Suppressor macrophage (primary cell): ENCODE results near the gene CROCC2.

Experiments used
- DNase-seq, 4 experiments: peaks; one replicate each; pipeline ENCODE4 v3.0.0-alpha.2; 2020 to 2022

Gene CROCC2

DNA sequence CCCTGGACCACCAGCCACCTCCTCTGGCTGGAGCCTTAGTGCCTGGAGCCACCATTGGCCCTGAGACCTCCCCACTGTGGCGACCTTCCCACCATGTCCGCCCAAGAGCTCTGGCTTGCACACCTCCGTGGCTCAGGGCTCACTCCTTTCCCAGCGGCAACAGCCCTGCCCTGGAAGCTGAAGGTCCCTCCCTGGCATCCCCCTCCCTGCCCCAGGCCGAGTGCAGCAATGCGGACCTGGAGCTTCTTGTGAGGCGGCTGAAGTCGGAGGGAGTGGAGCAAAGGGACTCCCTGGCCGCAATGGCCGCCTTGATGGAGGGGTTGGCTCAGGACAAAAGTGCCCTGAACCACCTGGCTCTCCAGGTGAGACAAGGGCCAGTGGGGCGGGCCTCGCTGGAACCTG is 28.6 kb downstream of the CROCC2 start:
- DNase-seq, result no peak

DNA sequence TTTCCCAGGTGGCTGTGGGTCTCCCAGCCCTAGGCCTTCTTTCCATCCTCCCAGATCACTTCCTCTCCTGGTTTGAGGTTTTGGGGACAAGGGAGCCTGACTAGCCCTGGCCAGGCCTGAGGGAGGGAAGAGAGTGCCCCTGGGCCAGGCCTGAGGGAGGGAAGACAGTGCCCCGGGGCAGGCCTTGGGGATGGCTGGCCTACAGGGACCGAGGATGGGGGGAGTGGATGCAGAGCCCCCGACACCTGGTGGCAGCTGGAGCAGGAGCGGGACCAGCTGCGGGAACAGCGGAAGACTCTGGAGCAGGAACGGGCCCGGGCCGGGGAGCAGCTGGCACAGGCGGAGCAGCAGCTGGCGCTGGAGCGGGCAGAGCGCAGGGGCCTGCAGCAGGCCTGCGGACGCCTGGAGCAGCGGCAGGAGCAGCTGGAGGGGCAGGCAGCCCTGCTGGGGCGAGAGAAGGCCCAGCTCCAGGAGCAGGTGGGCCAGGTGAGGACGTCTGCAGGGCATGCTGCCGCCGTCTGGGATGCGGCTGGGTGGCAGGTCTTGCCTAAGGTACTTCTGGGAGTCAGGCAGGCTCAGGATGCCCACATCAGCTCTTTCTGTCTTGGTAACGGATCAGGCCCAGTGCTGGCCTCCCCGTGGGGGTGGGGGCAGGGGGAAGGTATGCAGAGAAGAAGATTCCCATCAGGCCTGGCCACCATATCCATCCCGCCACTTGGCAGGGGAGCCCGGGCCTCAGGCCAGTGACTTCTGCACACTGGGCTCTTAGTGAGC is 29.2 kb downstream of the CROCC2 start:
- no peak for DNase-seq

DNA sequence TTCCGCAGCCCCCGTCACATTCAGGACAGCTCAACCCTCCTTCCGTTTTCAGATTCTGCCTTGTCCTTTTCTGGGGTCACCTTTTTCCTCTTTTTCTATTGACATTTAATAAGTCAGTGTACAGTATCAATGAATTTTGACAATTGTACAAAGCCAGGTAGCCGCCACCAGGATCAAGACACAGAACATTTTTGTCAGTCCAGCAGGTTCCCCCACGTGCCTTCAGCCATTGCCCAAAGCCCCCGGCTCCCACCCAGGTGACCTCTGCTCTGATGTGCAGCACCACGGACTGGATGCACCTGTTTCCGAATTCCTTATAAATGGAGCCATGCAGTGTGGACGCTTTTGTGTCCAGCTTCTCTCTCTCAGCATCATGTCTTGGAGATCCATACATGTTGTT is 30.0 kb downstream of the CROCC2 start:
- DNase-seq, result no peak

DNA sequence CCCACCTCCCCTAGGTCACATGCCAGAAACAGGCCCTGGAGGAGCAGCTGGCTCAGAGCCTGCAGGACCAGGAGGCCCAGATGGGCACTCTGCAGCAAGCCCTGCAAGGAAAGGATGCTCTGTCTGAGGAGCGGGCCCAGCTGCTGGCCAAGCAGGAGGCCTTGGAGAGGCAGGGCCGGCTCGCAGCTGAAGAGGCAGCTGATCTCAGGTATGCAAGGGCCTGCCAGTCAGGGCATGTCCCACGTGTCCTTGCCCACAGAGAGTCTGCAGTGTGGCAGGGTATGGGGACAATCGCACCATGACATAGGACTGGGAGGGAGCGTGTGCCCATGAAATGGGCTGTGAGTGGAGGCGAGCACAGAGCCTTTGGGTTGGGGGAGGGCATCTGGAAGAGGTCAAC is 39.9 kb downstream of the CROCC2 start:
- DNase-seq, result no peak

DNA sequence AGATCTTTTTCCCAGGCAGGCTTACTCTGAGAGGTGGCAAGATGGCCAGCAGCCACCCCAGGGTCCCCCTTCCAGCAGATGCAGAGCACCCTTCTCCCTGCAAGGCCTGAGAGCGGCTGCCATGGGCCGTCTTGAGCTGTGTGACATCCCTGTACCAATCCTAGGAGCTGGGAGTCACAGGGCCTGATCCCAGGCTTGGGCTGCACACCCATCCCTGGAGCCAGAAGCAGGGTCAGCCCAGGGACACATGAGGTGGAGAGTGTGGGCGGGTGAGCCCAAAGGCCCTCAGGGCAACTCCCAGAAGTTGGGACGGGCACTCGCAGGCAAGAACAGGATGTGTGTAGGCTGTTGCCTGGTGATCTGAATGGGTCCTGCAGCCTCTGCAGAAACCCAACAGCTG is 40.5 kb downstream of the CROCC2 start:
- peak; percentile 79 to 92 (median 90) for DNase-seq

DNA sequence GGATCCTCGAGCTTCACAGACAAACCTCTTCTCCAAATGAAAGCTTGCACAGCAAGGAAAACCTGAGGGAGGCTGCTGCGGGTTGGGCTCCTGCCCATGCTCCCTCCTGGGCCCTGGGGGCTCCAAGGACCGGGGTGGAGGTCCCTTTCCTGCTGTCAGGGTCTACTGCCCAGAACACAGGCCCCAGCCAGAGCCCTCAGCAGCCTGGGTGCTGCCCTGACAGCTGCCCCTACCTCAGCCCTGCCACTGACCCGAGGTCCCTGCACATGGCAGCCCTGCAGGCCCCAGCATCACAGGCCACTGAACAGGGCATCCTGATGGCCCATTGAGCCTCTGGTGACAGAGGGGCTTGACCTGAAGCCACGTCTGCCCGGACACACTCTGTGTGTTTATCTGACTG is 41.0 kb downstream of the CROCC2 start:
- no peak for DNase-seq

DNA sequence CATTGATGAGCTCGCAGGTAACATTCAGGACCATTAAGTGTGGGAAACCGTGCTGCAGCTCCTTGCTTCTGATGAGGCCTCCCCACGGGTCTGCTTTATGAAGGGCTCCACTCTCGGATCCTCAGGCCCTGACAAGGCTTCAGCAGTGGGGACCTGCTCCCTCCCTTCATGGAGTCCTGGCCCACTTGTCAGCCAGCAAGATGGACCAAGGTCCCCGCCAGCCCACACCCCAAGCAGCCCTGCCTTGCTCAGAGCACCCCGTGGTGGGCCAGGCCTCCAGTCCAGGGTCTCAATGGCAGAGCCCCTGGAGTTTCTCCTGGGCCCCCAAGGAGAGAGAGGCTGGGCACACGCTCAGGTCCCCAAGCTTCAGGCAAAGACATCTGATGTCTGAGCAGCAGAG is 41.5 kb downstream of the CROCC2 start:
- DNase-seq, result no peak

DNA sequence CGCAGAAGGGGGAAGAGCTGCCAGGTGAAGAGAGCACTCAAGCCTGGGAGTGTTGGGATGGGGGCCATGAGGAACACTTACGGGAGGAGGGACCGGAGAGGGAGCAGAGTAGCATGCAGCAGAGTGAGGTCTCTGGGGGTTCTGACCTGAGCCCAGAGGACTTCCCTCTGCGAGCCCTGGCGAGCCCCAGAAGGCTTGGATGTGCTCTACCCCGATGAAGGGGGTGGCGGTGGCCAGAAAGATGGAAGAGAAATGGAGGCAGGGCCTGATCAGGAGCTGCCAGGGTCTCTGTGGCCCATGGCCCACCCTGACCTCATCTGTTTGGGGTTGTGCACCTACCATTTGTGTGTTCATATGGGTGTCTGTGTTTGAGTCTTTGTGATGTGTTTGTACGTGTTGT is 42.0 kb downstream of the CROCC2 start:
- DNase-seq, result no peak

DNA sequence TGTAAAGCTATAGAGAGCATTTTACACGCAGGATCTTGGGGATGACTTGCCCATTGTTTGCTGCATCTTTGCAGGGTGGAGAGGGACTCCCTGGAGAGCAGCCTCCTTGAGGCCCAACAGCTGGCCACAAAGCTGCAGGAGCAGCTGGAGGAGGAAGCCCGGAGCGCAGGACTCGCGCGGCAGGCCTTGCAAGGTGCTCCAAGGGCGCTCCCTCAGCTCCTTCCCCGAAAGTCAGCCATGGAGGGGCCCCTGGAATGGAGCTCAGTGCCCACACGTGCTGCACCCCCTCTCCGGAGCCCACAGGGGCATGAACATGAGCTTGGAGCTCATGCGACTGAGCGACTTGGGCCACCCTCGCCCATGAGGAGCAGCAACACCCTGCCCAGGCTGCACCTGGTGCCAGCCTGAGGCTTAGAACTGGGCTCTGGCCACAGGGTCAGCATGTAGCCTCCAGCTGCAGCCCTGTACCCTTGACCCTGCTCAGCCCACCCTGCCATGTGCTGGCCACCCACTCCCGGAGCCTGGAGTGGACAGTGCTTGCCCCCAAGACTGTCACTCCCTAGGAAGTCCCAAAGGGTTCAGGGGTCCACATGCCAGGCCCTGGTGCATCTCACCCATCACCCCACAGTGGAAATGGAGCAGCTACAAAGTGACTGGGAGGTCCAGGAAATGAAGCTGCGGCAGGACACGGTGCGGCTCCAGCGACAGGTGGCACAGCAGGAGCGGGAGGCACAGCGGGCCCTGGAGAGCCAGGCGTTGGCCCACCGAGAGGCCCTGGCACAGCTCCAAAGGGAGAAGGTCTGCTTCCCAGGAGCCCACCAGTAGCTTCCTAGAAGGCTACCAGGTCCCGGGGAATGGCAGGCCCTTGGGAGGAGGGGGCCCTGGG is 43.0 kb downstream of the CROCC2 start:
- no peak for DNase-seq

DNA sequence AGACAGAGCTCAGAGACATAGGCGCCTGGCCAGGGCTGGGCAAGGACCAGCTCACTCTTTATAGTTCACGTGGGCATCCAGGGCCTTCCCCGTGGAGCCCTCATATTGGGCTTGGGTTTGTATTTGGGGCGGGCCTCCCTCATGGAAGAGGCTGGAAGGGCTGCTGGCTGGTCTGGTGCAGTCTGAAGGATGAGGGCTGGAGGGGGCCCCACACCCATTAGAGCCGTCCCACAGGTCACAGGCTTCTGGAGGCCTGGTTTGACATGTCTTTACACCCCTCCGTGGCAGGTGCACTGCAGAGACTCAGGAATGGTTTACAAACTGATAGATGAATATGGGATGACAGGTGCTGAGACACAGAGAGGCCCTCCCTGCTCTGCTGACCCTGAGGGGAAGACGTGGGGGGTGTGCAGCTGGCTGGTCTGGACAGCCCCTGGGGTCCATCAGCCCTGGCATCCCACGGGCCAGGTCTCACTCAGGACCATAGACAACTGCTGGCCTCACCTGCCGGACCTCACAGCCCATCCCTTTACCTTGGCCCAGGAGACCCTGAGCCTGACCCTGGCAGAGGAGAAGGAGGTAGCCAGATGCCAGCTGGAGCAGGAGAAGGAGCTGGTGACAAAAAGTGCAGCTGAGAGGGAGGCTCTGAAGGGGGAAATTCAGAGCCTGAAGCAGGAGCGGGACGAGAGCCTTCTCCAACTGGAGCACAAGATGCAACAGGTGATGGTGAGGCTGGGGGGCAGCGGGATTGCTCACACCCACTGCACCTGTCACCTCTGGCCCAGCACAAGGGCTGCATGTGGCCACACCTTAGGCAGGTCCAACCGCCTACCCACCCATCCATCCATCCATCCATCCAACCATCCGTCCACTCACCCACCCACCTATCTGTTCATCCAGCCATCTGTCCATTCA is 43.9 kb downstream of the CROCC2 start:
- no peak for DNase-seq

DNA sequence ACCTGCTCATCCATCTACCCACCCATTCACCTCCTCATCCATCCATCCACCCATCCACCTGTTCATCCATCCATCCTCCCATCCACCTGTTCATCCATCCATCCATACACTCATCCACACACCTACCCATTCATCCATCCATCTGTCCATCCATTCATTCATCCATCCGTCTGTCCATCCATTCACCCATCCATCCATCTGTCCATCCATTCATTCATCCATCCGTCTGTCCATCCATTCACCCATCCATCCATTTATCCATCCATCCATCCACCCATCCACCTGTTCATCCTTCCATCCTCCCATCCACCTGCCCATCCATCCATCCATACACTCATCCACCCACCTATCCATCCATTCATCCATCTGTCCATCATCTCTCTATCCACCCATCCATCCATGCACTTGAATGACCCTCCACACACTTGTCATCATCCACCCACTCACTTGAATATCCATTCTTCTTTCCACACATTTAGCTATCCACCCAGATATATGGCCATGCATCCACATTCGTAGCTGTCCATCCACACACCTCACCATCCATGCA is 45.0 kb downstream of the CROCC2 start:
- DNase-seq, result no peak

DNA sequence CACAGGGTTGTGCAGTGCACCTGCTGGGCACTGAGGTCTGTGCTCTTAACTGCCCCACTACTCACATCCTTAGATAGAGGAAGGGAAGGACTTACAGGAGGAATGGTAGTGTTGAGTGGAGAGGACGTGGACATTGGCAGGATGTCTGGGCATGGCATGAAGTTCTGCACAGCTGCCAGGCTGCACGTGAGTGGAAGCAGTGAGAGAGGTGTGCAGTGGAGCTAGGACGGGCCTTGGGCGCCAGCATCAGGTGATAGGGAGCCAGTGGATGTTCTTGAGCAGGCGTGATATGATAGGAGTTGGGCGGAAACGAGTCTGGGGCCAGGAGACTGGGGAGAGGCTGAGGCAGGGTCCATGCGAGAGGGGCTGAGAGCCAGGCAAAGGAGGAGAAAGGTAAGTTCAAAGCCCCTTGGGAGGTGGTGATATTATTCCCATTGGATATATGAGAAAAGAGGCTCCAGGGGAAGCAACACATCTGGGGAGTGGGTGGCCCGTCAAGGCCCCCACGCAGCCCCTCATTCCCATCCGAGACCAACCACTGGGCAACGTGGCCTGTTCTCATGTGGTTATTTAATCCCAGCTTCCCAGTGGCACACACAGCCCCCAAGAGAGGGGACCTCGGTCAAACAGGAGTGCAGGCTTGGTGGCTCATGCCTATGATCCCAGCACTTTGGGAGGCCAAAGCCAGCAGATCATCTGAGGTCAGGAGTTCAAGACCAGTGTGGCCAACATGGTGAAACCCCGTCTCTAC is 46.5 kb downstream of the CROCC2 start:
- DNase-seq, result no peak

DNA sequence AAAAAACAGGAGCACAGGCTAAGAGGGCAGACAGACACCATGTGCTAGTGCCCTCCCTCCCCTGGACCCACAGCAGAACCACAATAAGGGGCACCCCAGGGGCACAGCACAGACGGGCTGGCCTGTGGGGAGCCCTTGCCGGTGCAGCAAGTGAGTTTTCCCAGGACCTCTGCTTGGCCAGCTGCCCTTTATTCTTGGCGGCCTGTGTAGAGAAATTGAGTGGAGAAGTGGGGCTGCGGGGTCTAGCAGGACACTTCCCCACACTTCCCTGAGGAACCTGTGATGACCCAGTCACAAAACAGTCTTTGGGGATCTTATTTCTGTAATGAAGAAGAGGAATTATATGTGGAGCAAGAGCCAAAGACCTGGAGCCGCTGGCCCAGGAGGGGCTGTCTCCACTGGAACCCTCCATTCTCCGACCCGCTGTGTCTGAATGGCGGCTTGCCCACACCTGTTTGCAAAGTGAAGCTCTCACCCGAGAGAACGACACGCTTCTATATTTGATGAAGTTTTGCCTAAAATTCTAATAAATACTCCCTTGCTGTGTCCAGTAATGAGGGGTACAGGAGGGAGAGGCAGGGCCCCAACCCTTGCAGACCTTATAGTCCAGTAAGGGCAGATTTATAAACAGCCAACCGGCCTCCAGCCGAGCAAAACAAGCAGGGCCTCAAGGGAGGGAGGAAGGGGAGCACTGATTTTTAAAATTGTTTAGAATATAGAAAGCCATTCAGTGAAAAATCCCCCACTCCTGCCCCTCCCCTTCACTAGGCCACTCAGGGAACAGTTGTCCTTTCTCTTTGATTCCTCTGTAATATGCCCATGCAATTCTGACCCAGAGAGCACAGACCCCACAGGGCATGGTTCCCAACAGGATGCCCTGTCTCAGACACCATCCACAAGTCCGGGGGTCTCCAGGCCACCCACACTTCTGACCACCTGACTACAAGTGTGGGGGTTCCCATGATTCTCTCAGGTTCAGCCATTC is 47.6 kb downstream of the CROCC2 start:
- no peak for DNase-seq

DNA sequence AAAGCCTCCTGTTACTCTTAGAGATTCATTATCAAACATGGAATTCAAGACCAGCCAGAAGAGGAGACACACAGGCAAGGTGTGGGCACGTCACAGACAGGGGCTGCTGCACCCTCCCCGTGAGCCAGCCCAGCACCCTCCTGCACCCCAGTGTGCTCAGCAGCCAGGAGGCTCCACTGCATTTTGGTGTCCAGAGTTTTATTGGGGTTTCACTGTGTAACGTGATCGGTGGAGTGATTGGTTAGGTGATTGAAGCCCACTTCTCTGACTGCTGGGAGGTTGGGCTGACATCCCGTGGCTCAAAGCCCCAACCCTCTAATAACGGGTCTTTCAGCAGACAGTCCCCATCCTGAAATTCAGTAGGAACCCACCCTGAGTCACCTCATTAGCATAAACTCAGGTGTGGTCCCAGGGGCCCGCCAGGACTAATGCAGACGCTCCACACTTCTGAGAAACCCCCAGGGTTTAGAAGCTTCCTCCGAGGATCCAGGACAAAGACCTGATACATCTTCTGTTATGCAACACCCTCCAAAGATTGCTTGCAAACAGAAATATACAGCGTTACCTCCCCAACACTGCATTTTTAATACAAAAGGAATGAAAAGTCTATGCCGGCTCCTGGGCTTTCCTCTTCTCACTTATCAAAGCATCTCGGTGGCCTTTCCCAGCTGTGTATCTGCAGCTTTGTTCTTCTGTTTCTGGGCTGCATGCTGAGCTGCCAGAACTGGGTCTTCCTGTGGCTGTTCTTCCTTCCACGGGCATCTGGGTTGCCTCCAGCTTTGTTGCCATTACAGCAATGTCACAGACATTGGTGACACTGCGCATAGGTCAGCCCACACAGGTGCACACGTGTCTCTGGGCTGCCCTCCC is 48.5 kb downstream of the CROCC2 start:
- DNase-seq, result no peak

DNA sequence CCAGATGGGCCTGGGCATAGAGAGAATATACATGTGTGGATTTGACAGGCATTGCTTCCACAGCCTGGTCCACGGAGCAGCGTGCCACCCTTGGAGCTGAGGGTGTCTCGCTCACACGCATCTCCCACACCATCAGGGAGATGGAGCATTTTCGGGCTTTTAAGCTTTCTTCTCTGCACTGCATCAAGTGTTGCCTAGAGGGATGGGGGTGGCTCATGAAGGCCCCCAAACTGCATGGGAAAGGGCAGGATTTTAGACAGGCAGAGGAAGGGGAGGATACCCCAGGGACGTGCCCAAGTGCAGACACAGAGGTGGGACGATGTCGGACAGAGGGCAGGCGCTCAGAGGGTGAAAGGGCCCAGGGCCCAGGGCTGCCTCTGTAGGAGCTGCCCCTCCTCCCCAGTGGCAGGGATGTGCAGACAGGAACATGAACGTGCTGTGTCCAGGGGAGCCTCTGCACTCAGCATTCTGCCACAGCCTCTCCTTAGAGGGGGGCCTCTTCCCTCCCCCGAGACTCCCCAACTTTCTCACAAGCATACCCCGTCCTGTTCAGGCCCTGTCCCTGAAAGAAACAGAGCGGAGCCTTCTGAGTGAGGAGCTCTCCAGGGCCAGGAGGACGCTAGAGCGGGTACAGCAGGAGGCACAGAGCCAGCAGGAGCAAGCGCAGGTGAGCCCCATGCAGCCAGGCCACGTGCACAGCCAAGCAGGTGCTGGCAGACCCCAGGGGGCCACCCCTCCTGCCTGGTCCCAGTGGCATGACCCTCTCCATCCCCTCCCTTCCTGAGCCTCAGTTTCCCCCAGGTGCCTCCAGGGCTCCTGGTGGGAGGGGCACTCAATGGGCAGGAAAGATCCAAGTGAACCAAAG is 49.4 kb downstream of the CROCC2 start:
- DNase-seq, result no peak

DNA sequence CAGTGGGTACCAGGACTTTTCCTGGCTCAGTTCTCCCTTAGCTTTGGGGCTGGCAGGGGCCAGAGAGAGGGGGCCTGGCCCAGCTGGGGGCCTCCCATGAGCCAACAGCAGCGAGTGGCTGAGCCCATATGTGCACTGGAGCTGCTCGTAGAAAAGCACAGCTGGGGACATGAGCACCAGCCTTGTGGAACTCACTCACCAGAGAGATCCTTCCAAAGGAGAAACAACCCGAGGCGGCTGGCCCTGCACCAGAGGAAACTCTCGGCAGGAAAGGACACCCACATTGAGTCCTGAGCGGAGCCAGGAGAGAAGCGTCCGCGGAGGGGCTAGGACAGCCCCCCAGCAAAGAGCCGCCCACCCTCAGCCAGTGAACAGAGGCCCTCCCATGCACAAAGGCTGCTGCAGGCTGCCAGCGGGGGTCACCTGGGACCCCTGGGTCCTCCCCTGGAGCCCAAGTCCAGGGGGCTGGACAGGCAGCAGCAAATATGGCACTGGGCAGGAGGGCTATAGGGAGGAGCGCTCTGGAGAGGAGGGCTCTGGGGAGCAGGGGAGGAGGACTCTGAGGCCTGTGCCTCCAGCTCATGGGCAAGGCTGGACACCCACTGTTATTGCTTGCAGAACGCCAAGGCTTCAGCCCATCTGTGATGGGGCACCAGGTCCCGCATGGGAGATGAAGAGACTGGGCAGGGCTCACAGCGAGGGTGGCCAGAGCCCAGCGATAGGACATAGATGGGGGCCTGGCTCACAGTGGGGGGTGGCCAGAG is 50.2 kb downstream of the CROCC2 start:
- DNase-seq, result no peak

DNA sequence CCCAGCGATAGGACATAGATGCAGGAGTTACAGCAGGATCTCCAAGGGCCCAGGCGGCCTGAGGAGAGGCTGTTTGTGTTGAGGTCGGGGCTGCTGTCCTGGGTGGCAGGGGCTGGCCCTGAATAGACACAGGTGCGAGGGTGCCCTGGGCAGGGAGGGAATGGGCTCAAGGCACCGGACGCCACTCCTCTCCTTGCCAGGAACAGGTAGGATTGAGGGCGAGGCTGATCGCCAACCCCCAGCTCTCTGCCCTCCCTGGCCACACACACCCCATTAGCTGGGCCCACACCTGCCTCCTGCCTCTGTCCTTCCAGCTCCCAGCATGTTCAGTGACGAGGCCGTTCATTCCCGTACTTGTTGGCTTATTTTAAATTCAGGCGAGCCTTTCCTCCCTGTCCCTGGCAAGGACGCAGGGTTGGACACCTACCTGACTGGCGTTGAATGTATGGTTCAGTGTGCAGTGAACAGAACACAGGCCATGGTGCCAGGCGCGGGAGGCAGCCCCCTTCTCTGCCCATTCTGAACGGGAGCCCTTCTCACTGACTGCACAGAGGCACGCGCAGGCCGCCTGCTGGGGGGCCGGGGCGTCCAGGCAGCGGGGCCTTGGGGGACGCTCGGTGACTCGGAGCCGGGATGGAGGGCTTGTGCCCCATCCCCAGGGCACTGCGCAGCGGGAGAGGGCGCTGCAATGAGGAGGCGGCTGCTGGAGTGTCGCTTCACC is 51.0 kb downstream of the CROCC2 start:
- DNase-seq, result no peak
